ENCODE results near the gene COX4I1.

Gene COX4I1

GRCh38 chr16:85767531-85767930, 32.0 kb upstream of the COX4I1 start:
- DNase-seq (ENCODE audit: low read depth in 2 of 2) = no peak

GRCh38 chr16:85768199-85768598, 31.3 kb upstream of the COX4I1 start:
- DNase-seq (ENCODE audit: low read depth in 2 of 2) = no peak

- no peak for DNase-seq (ENCODE audit: low read depth in 2 of 2)
These were observed 28.8 kb upstream of the COX4I1 start for GRCh38 chr16:85770741-85771140.

GRCh38 chr16:85773044-85773443, 26.5 kb upstream of the COX4I1 start:
- no peak for DNase-seq (ENCODE audit: low read depth in 2 of 2)

GRCh38 chr16:85774136-85774535, 25.4 kb upstream of the COX4I1 start:
- no peak for DNase-seq (ENCODE audit: low read depth in 2 of 2)

GRCh38 chr16:85774811-85775210, 24.7 kb upstream of the COX4I1 start:
- DNase-seq (ENCODE audit: low read depth in 2 of 2) = no peak

- no peak for DNase-seq (ENCODE audit: low read depth in 2 of 2)
These were observed 21.7 kb upstream of the COX4I1 start for GRCh38 chr16:85777583-85778310.

GRCh38 chr16:85778873-85779272, 20.6 kb upstream of the COX4I1 start:
- DNase-seq (ENCODE audit: low read depth in 2 of 2) = no peak

- DNase-seq (ENCODE audit: low read depth in 2 of 2) = no peak
These were observed 19.2 kb upstream of the COX4I1 start for GRCh38 chr16:85780281-85780680.

- DNase-seq (ENCODE audit: low read depth in 2 of 2) = no peak
These were observed 18.3 kb upstream of the COX4I1 start for GRCh38 chr16:85781156-85781555.

GRCh38 chr16:85781695-85782370, 17.7 kb upstream of the COX4I1 start:
- DNase-seq (ENCODE audit: low read depth in 2 of 2) = no peak

- no peak for DNase-seq (ENCODE audit: low read depth in 2 of 2)
These were observed 17.0 kb upstream of the COX4I1 start for GRCh38 chr16:85782451-85782850.

- DNase-seq (ENCODE audit: low read depth in 2 of 2) = no peak
These were observed 16.1 kb upstream of the COX4I1 start for GRCh38 chr16:85783441-85783840.

GRCh38 chr16:85784813-85785212, 14.7 kb upstream of the COX4I1 start:
- DNase-seq (ENCODE audit: low read depth in 2 of 2) = no peak

GRCh38 chr16:85785927-85786326, 13.6 kb upstream of the COX4I1 start:
- DNase-seq (ENCODE audit: low read depth in 2 of 2) = no peak

- no peak for DNase-seq (ENCODE audit: low read depth in 2 of 2)
These were observed 10.7 kb upstream of the COX4I1 start for GRCh38 chr16:85788819-85789218.

GRCh38 chr16:85789773-85790172, 9.7 kb upstream of the COX4I1 start:
- no peak for DNase-seq (ENCODE audit: low read depth in 2 of 2)

GRCh38 chr16:85793662-85794298, 5.7 kb upstream of the COX4I1 start:
- no peak for DNase-seq (ENCODE audit: low read depth in 2 of 2)

- no peak for DNase-seq (ENCODE audit: low read depth in 2 of 2)
These were observed 4.8 kb upstream of the COX4I1 start for GRCh38 chr16:85794696-85795095.

GRCh38 chr16:85796152-85796551, 3.3 kb upstream of the COX4I1 start:
- DNase-seq (ENCODE audit: low read depth in 2 of 2) = no peak

- DNase-seq (ENCODE audit: low read depth in 2 of 2) = no peak
These were observed 2.9 kb upstream of the COX4I1 start for GRCh38 chr16:85796599-85796998.

- no peak for DNase-seq (ENCODE audit: low read depth in 2 of 2)
These were observed 1.2 kb upstream of the COX4I1 start for GRCh38 chr16:85798283-85798776.

Measured in activated CD4-positive, alpha-beta T cell treated with anti-CD3 and anti-CD28 coated beads for 24 hours (primary cell).